ENCODE data around the gene TACR3. TPM values are rescaled to one million over a fixed set of nuclear protein-coding genes. Genes with fewer than 3 reads are reported as not detected.
A peak's percentile ranks its signal among the peaks of the same experiment; 100 is the strongest.
"Not testable (repeated sequence)": the region's sequence is repeated elsewhere in the genome, so short reads cannot be mapped to it uniquely, and the experiment has no call there.

TACR3 gene
- polyA plus RNA-seq (2012; ENCODE audit: insufficient read depth, insufficient read length, low read depth) = 0.08 TPM

- Histone ChIP-seq H3K27me3 (peaks cover 23% of the 10 kb centered on the region), H3K4me1 (no peaks in the 10 kb centered on the region), H3K36me3 (no peaks in the 10 kb centered on the region), H3K4me3 (ENCODE audit: low read depth, low read length) (peak within 1 kb of the TSS; percentile 52), H3K9me3 (no peaks in the 10 kb centered on the region)
- DNase-seq = peak; percentile 32
- TF ChIP-seq CTCF (IDR thresholded peaks at IDR 0.05; ENCODE audit: low read depth, low read length) = no peak
Observed at GRCh38 chr4:103719830-103720207, at the start of gene TACR3. TSS of gene TACR3 (minus strand) at chr4:103719985. CDS start at chr4:103719675, 310 bp downstream.

GRCh38 chr4:103757631-103758030 lies 37.8 kb upstream of the TACR3 start:
- Histone ChIP-seq H3K36me3 (no peaks in the 10 kb centered on the region), H3K4me3 (ENCODE audit: low read depth, low read length) (no peak overlapping the region), H3K27me3 (no peaks in the 10 kb centered on the region), H3K9me3 (no peaks in the 10 kb centered on the region), H3K4me1 (no peaks in the 10 kb centered on the region; the same call in 1 of the 2 replicates)
- DNase-seq = no peak
- no peak for TF ChIP-seq CTCF (IDR thresholded peaks at IDR 0.05; ENCODE audit: low read depth, low read length)

GRCh38 chr4:103756741-103757140 lies 37.0 kb upstream of the TACR3 start:
- Histone ChIP-seq H3K27me3 (no peaks in the 10 kb centered on the region), H3K4me1 (no peaks in the 10 kb centered on the region; the same call in 1 of the 2 replicates), H3K9me3 (no peaks in the 10 kb centered on the region), H3K36me3 (no peaks in the 10 kb centered on the region), H3K4me3 (ENCODE audit: low read depth, low read length) (no peak overlapping the region)
- no peak for TF ChIP-seq CTCF (IDR thresholded peaks at IDR 0.05; ENCODE audit: low read depth, low read length)
- DNase-seq = no peak

- TF ChIP-seq CTCF (IDR thresholded peaks at IDR 0.05; ENCODE audit: low read depth, low read length) = no peak
- H3K27me3 ChIP-seq = no peaks in the 10 kb centered on the region
- H3K4me1 ChIP-seq = no peaks in the 10 kb centered on the region; the same call in 1 of the 2 replicates
- H3K4me3 ChIP-seq (ENCODE audit: low read depth, low read length) = no peak overlapping the region
- no peaks in the 10 kb centered on the region for H3K36me3 ChIP-seq
- no peaks in the 10 kb centered on the region for H3K9me3 ChIP-seq
- peak; percentile 31 for DNase-seq
Observed at GRCh38 chr4:103754844-103755243, 35.1 kb upstream of the TACR3 start.

- Histone ChIP-seq H3K4me1 (no peaks in the 10 kb centered on the region; the same call in 1 of the 2 replicates), H3K36me3 (no peaks in the 10 kb centered on the region), H3K27me3 (no peaks in the 10 kb centered on the region), H3K4me3 (ENCODE audit: low read depth, low read length) (no peak overlapping the region), H3K9me3 (no peaks in the 10 kb centered on the region)
- no peak for TF ChIP-seq CTCF (IDR thresholded peaks at IDR 0.05; ENCODE audit: low read depth, low read length)
- no peak for DNase-seq
Observed at GRCh38 chr4:103753868-103754653, 34.3 kb upstream of the TACR3 start.

- H3K27me3 ChIP-seq = peaks cover 23% of the 10 kb centered on the region
- H3K4me3 ChIP-seq (ENCODE audit: low read depth, low read length); H3K4me1 ChIP-seq; H3K9me3 ChIP-seq; H3K36me3 ChIP-seq; DNase-seq: not testable (repeated sequence)
Observed at GRCh38 chr4:103723150-103723549, 3.4 kb upstream of the TACR3 start.

All from BE2C (cell line).